ENCODE data around the gene ADARB1. TPM values are rescaled to one million over a fixed set of nuclear protein-coding genes. Genes with fewer than 3 reads are reported as not detected.

ADARB1 gene
- total RNA-seq, 2 donors from 2014 or later, result 72.4 to 85.6 TPM

GRCh38 chr21:45050797-45051489 lies 23.4 kb upstream of the ADARB1 start:
- intact Hi-C loops (cut with DNase I), result no loop called here
- peak; percentile 86 for DNase-seq (ENCODE audit: low spot score)

- peak; percentile 66 for DNase-seq (ENCODE audit: low spot score)
- intact Hi-C loops (cut with DNase I), result no loop called here
Measured at GRCh38 chr21:45051580-45052434, 22.6 kb upstream of the ADARB1 start.

GRCh38 chr21:45052960-45053359 lies 21.4 kb upstream of the ADARB1 start:
- intact Hi-C loops (cut with DNase I), result no loop called here
- no peak for DNase-seq (ENCODE audit: low spot score)

- intact Hi-C loops (cut with DNase I), result no loop called here
Measured at GRCh38 chr21:45053561-45054226, 20.7 kb upstream of the ADARB1 start.

GRCh38 chr21:45054227-45054926 lies 20.0 kb upstream of the ADARB1 start:
- no peak for DNase-seq (ENCODE audit: low spot score)
- intact Hi-C loops (cut with DNase I), result no loop called here

More at GRCh38 chr21:45053561-45054226, 20.7 kb upstream of the ADARB1 start:
- no peak for DNase-seq (ENCODE audit: low spot score)

GRCh38 chr21:45054927-45055612 lies 19.3 kb upstream of the ADARB1 start:
- peak; percentile 81 for DNase-seq (ENCODE audit: low spot score)
- intact Hi-C loops (cut with DNase I), result no loop called here

- intact Hi-C loops (cut with DNase I), result no loop called here
- DNase-seq (ENCODE audit: low spot score), result no peak
Measured at GRCh38 chr21:45055861-45056260, 18.5 kb upstream of the ADARB1 start.

GRCh38 chr21:45056296-45056904 lies 18.0 kb upstream of the ADARB1 start:
- DNase-seq (ENCODE audit: low spot score), result no peak
- intact Hi-C loops (cut with DNase I), result no loop called here

- DNase-seq (ENCODE audit: low spot score), result no peak
- intact Hi-C loops (cut with DNase I), result no loop called here
Measured at GRCh38 chr21:45056917-45057560, 17.3 kb upstream of the ADARB1 start.

- intact Hi-C loops (cut with DNase I), result no loop called here
- DNase-seq (ENCODE audit: low spot score), result no peak
Measured at GRCh38 chr21:45057886-45058285, 16.5 kb upstream of the ADARB1 start.

- no peak for DNase-seq (ENCODE audit: low spot score)
- intact Hi-C loops (cut with DNase I), result no loop called here
Measured at GRCh38 chr21:45059121-45059520, 15.3 kb upstream of the ADARB1 start.

- no peak for DNase-seq (ENCODE audit: low spot score)
- intact Hi-C loops (cut with DNase I), result no loop called here
Measured at GRCh38 chr21:45060089-45060488, 14.3 kb upstream of the ADARB1 start.

- DNase-seq (ENCODE audit: low spot score), result no peak
- intact Hi-C loops (cut with DNase I), result no loop called here
Measured at GRCh38 chr21:45060675-45061311, 13.6 kb upstream of the ADARB1 start.

- intact Hi-C loops (cut with DNase I), result no loop called here
- DNase-seq (ENCODE audit: low spot score), result no peak
Measured at GRCh38 chr21:45064091-45064490, 10.3 kb upstream of the ADARB1 start.

- intact Hi-C loops (cut with DNase I), result no loop called here
Measured at GRCh38 chr21:45064618-45065399, 9.6 kb upstream of the ADARB1 start.

GRCh38 chr21:45067462-45068285 lies 6.7 kb upstream of the ADARB1 start:
- intact Hi-C loops (cut with DNase I), result no loop called here
- DNase-seq (ENCODE audit: low spot score), result no peak

More at GRCh38 chr21:45064618-45065399, 9.6 kb upstream of the ADARB1 start:
- DNase-seq (ENCODE audit: low spot score), result no peak

Data from posterior vena cava (tissue), 2 donors.